Activated gamma-delta T cell treated with Interleukin-2 at 50 U/mL for 16 hours (primary cell): ENCODE results near the gene TENM4.
"Not testable (repeated sequence)": the region's sequence is repeated elsewhere in the genome, so short reads cannot be mapped to it uniquely, and the experiment has no call there.

Source experiments
- DNase-seq: peaks from one replicate; pipeline ENCODE4 v3.0.0-alpha.2; 2020

Gene TENM4

GRCh38 chr11:79241205-79241851, 199.5 kb downstream of the TENM4 start:
- no peak for DNase-seq

- DNase-seq, result no peak
These were observed 203.1 kb downstream of the TENM4 start for GRCh38 chr11:79237703-79238102.

- no peak for DNase-seq
These were observed 203.7 kb downstream of the TENM4 start for GRCh38 chr11:79237091-79237490.

- DNase-seq, result no peak
These were observed 204.3 kb downstream of the TENM4 start for GRCh38 chr11:79236541-79236971.

DNA sequence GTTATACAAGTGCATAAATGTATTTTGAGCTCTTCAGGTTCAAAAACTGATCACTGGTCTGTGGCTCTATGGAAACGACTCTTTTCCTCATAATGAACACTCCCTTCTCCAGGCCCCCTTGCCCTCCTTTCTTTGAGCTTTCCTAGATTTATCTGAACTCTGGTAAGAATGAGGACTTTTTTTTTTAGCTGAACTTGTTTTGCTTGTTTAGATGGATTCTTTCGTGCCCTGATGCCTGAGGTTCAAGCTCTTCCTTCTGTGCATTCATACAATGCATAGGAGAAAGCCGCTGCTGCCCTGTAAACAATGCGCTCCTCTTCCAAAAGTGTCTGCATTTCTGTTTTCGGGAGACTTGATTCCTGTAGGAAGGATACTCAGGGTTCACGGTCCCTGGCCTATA, 205.1 kb downstream of the TENM4 start:
- DNase-seq, result no peak

- no peak for DNase-seq
These were observed 208.5 kb downstream of the TENM4 start for GRCh38 chr11:79232346-79232745.

GRCh38 chr11:79229047-79229446, 211.8 kb downstream of the TENM4 start:
- no peak for DNase-seq

- DNase-seq, result no peak
These were observed 212.8 kb downstream of the TENM4 start for GRCh38 chr11:79227767-79228755.

DNA sequence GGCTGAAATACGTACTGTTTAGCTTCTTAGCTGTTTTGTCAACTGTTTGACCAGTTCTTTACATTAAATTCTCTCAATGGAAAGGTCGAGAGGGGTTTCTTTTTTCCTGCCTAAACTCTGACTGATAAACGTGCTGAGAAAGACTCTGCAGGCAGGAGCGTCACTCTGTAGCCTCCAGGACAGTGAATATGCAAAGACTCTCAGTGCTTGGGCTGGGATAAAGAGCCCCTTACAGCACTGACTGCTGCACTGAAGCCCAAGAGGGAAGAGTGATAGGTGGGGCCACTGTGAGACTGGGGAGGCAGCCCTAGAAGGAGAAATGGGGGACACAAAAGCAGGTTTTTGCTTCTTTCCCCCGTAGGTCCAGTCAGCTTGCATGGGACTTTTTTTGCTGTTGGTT, 213.5 kb downstream of the TENM4 start:
- no peak for DNase-seq

DNA sequence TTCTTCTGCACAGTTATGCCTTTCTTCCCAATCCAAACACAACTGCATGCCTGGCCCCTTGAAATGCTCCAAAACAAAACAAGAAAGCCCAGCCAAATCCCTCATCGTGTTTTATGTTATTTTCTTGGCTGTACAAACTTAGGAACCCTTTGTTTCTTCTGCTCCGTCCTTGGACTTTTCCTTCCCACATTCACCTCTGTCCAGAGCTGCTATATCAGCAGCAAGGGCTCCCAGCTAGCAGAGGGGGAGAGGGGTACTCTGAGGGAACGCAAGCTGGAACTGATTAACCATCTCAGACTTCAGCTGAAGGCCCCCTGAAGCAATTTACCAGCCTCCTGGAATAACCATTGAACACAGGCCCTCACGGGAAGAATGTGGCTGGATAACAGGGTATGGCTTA, 214.7 kb downstream of the TENM4 start:
- DNase-seq, result no peak

GRCh38 chr11:79222163-79222562, 218.7 kb downstream of the TENM4 start:
- not testable (repeated sequence) for DNase-seq

- no peak for DNase-seq
These were observed 219.2 kb downstream of the TENM4 start for GRCh38 chr11:79221444-79222130.

- DNase-seq, result no peak
These were observed 220.7 kb downstream of the TENM4 start for GRCh38 chr11:79220171-79220570.

GRCh38 chr11:79219186-79220045, 221.4 kb downstream of the TENM4 start:
- no peak for DNase-seq

GRCh38 chr11:79212741-79213190, 228.1 kb downstream of the TENM4 start:
- no peak for DNase-seq

DNA sequence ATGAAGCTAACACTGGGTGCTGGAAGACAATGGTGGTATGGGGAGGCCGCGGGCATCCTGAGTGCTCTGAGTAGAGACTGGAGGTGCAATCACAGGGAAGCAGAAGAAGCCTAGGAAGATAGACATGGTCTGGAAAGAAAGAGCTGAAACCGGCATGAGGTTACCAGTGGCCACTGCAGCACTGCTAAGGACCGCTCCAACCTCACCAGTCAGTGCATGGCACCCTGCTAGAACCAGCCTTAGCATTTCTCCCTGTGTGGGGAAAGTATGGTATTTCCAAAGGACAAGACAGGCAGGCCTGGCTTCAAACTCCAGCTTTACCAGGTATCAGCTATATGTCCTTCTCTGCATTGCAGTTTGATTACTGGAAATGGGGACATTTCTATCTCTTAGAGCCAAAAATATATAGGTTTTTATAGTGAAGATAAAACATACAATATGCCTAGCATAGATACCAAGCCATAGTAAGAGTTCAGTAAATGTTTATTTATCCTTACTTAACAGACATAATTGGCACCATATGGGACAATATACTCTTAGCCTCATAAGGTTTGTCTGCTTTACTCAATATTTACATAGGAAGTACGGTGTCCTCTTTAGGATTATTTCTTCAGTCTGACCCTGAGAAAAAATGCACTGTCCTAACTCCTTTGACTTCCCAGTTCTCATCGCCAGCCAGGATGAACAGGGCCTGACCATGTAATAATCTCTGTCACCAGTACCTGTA, 231.1 kb downstream of the TENM4 start:
- no peak for DNase-seq

DNA sequence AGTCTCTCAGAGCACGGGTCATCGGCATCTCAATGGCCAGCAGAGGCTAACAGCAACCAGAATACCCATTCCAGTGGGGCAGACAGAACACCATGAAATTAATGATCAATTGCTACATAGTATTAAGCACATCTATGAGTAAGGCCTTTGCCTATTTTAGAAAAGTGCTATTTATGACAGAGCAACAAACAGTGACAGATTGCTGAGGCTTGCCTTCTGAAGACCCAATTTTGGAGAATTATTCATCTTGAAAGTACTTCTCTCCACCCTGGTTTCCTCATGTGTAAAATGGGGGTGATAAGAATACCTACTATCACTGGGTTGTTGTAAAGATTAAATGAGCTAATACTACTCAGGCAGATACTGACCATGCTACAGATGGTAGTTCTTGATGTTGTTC, 232.7 kb downstream of the TENM4 start:
- no peak for DNase-seq

DNA sequence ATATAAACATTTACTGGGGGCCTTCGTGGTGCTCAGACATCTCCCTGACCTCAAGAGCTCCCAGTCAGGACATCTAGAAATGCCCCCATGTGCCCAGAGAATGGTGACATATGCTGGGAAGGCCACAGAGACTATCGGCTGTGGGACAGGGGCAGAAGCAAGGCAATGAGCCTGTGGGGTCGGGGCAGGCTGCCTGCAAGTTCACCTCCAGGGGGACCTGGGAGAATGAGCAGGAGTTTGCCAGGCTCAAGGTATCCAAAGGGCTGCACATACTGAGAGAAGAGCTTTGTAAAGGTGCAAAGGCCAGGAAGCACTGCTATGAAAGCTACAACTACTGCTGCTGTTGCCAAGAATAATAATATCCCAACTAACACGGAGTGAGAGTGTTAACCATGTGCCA, 233.9 kb downstream of the TENM4 start:
- no peak for DNase-seq

DNA sequence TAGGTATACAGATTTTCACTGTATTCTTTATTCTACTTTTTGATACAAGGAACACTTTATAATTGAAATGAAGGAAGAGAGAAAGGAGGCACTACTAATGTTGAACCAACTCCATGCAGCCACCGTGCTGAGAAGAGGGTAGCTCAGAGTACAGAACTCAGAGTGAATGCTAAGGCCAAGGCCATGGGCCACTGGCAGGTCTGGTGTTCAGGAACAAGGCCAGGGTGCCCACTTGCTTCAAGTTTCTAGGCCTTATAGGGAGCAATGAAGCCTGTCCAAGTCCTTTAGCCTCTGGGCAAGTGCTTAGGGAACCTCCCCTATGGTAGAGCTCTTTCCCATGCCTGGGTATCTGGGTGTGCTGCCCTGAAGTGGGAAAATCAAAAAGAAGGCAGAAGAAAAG, 235.0 kb downstream of the TENM4 start:
- DNase-seq, result no peak

GRCh38 chr11:79201677-79202347, 239.0 kb downstream of the TENM4 start:
- DNase-seq, result no peak

DNA sequence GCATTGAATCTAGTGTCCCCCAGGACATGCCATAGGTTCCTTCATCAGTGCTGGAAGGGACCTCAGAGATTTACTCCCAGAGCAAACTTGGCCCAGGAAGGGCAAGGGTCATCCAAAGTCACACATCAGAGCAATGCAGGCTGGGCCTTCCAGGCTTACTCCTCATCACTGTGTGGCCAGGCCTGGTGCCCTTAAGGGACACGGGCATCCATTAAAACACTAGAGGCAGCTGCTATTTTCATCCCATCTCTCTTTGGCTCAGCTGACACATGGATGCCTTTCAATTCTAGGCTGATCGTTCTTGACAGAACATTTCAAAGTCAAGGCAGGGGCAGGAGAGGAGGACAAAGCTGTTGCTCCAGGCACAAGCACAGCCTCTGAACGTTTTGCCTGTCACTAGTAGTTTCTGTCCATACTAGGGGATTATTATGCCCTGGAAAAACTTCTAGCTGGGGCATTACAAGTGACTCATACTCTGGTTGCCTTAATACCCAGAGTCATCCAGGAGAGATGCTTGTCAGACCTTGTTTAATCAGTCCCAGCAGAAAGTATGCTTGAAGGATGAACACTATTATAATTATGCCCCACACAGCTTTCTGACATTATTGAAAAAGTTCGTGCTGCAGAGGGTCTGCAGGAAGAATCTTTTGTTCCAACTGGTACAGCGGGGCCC, 240.3 kb downstream of the TENM4 start:
- no peak for DNase-seq
